Natural killer cell (primary cell): ENCODE data around the gene RILP. TPM values are rescaled to one million over a fixed set of nuclear protein-coding genes. Genes with fewer than 3 reads are reported as not detected.
"Not testable (repeated sequence)": the region's sequence is repeated elsewhere in the genome, so short reads cannot be mapped to it uniquely, and the experiment has no call there.

Experiments used
- ATAC-seq, 3 donors: fragments of 150-1000 bp in 2 of 3; fragments of 200-7000 bp in 1 of 3; cut with Tn5 transposase; 1 replicate in 1 of 3; 2 replicates in 2 of 3; pipeline ENCODE4 v1.10.0; 2021; ENCODE audit warnings: mild to moderate bottlenecking in 2 of 3, moderate library complexity in 2 of 3
- DNase-seq, 2 donors: peaks; one replicate each; pipeline versions ENCODE4 v3.0.0 to v3.0.0-alpha.2; 2013 to 2021; ENCODE audit warnings: mixed read lengths in 1 of 2
- H3K27ac ChIP-seq: one replicate; pipeline ENCODE4 v1.5.1; 2013; ENCODE audit warnings: mild to moderate bottlenecking, low read length
- H3K27me3 ChIP-seq: one replicate; pipeline ENCODE4 v1.6.1; 2013; ENCODE audit warnings: low read length; ENCODE audit not compliant: control insufficient read depth, insufficient read depth
- H3K36me3 ChIP-seq: one replicate; pipeline ENCODE4 v1.6.1; 2013; ENCODE audit warnings: low read length; ENCODE audit not compliant: control insufficient read depth, insufficient read depth
- H3K4me1 ChIP-seq: one replicate; pipeline ENCODE4 v1.6.1; 2013; ENCODE audit warnings: low read length; ENCODE audit not compliant: control insufficient read depth, insufficient read depth
- H3K4me3 ChIP-seq: one replicate; pipeline ENCODE4 v1.5.1; 2013; ENCODE audit warnings: low read length
- H3K9me3 ChIP-seq: one replicate; pipeline ENCODE4 v1.6.1; 2013; ENCODE audit warnings: low read length; ENCODE audit not compliant: control insufficient read depth, insufficient read depth
- H3K27ac Mint-ChIP-seq, 2 donors: one replicate each; pipeline ENCODE4 v1.8.0; 2022; ENCODE audit warnings: mild to moderate bottlenecking in 2 of 2, mixed read lengths in 2 of 2, moderate library complexity in 1 of 2
- H3K27me3 Mint-ChIP-seq, 2 donors: one replicate each; pipeline ENCODE4 v1.8.0; 2022; ENCODE audit warnings: low read depth in 2 of 2, mixed read lengths in 2 of 2
- H3K36me3 Mint-ChIP-seq: one replicate; pipeline ENCODE4 v1.8.0; 2022; ENCODE audit warnings: mixed read lengths
- H3K4me1 Mint-ChIP-seq, 2 donors: one replicate each; pipeline ENCODE4 v1.8.0; 2022; ENCODE audit warnings: mixed read lengths in 2 of 2
- H3K4me3 Mint-ChIP-seq: one replicate; pipeline ENCODE4 v1.8.0; 2022; ENCODE audit warnings: mild to moderate bottlenecking, moderate library complexity, mixed read lengths
- H3K9me3 Mint-ChIP-seq, 2 donors: one replicate each; pipeline ENCODE4 v1.8.0; 2022; ENCODE audit warnings: mixed read lengths in 2 of 2
- CTCF ChIP-seq: fragments of 200-600 bp; IDR thresholded peaks from one replicate; pipeline ENCODE4 v1.8.0; 2022; ENCODE audit warnings: antibody characterized with exemption
- WGBS: methylation state at CpG from one replicate; pipeline ENCODE4 v1.1.7; 2013; ENCODE audit warnings: missing lambda C conversion rate; ENCODE audit not compliant: insufficient coverage; 5-methylcytosine and 5-hydroxymethylcytosine counted together
- intact Hi-C: fragments of 100-400 bp; cut with micrococcal nuclease; formaldehyde crosslinking; loops from one replicate; pipeline ENCODE4 v1.14.2; 2022
- total RNA-seq, 4 donors: library from RNA; stranded (reverse); fragments of 120-200 nt in 1 of 4; gene quantifications; one replicate each; pipeline versions ENCODE4 v1.2.3 to v1.2.4, GENCODE V29; 2013 to 2022

The RILP gene
- total RNA-seq, 3 donors from 2014 or later (not counting 1 experiment from before 2014, with no cell fraction given): 2.3 to 5.1 (median 4.0) TPM

- no peak overlapping the region for H3K4me3 ChIP-seq
- intact Hi-C loops: no loop called here
- Mint-ChIP-seq H3K27me3 (no peaks in the 10 kb centered on the region), H3K36me3 (peaks cover 34% of the 10 kb centered on the region), H3K9me3 (no peaks in the 10 kb centered on the region), H3K4me1 (peaks cover 7 to 8% of the 10 kb centered on the region in 2 donors), H3K27ac (no peak overlapping the region), H3K4me3 (no peak overlapping the region)
- H3K4me1 ChIP-seq: peaks cover 8% of the 10 kb centered on the region
- DNase-seq: no peak
- no peak for ATAC-seq
- TF ChIP-seq CTCF: no peak
- H3K9me3 ChIP-seq: no peaks in the 10 kb centered on the region
- H3K36me3 ChIP-seq: peaks cover 76% of the 10 kb centered on the region
- no peaks in the 10 kb centered on the region for H3K27me3 ChIP-seq
- WGBS: 98% methylated on average over 13 of the region's 14 CpGs
- no peak overlapping the region for H3K27ac ChIP-seq
Measured at GRCh38 chr17:1653735-1654134, 4.1 kb upstream of the RILP start.

- Mint-ChIP-seq H3K36me3 (peaks cover 28% of the 10 kb centered on the region), H3K4me1 (peaks cover 7 to 14% of the 10 kb centered on the region in 2 donors), H3K4me3 (peak overlapping the region; percentile 17), H3K27ac (peak overlapping the region in 1 of 2 donors; percentile 8)
- intact Hi-C loops, H3K4me3 ChIP-seq, H3K27ac ChIP-seq, ATAC-seq, H3K27me3 ChIP-seq, H3K9me3 ChIP-seq, H3K9me3 Mint-ChIP-seq, H3K27me3 Mint-ChIP-seq, DNase-seq: not testable (repeated sequence)
- H3K4me1 ChIP-seq: peaks cover 17% of the 10 kb centered on the region
- WGBS: 98% methylated on average over 7 of the region's 7 CpGs
- H3K36me3 ChIP-seq: peaks cover 67% of the 10 kb centered on the region
Measured at GRCh38 chr17:1652794-1653193, 3.1 kb upstream of the RILP start.

- Mint-ChIP-seq H3K27me3 (no peaks in the 10 kb centered on the region), H3K4me1 (peaks cover 3 to 8% of the 10 kb centered on the region in 2 donors), H3K36me3 (peaks cover 20% of the 10 kb centered on the region), H3K9me3 (no peaks in the 10 kb centered on the region), H3K27ac (no peak overlapping the region), H3K4me3 (no peak overlapping the region)
- ATAC-seq (no peak), DNase-seq (no peak)
- H3K27ac ChIP-seq: no peak overlapping the region
- H3K9me3 ChIP-seq: no peaks in the 10 kb centered on the region
- H3K4me1 ChIP-seq: peaks cover 22% of the 10 kb centered on the region
- no peak overlapping the region for H3K4me3 ChIP-seq
- 99% methylated on average over 4 of the region's 4 CpGs for WGBS
- no peak for TF ChIP-seq CTCF
- peaks cover 59% of the 10 kb centered on the region for H3K36me3 ChIP-seq
- intact Hi-C loops: no loop called here
- H3K27me3 ChIP-seq: no peaks in the 10 kb centered on the region
Measured at GRCh38 chr17:1651559-1651844, 1.8 kb upstream of the RILP start.

GRCh38 chr17:1650731-1651558 is 1.3 kb upstream of the RILP start:
- H3K36me3 Mint-ChIP-seq: peaks cover 15% of the 10 kb centered on the region
- Histone ChIP-seq H3K36me3 (peaks cover 54% of the 10 kb centered on the region), H3K27ac (no peak overlapping the region), H3K27me3 (no peaks in the 10 kb centered on the region), H3K4me3 (no peak overlapping the region), H3K9me3 (no peaks in the 10 kb centered on the region), H3K4me1 (peaks cover 26% of the 10 kb centered on the region)
- intact Hi-C loops: no loop called here
- no peaks in the 10 kb centered on the region for H3K9me3 Mint-ChIP-seq
- DNase-seq (no peak), ATAC-seq (no peak)
- TF ChIP-seq CTCF: no peak
- no peak overlapping the region for H3K4me3 Mint-ChIP-seq
- H3K27ac Mint-ChIP-seq: no peak overlapping the region
- 85% methylated on average over 22 of the region's 22 CpGs for WGBS
- H3K4me1 Mint-ChIP-seq: peaks cover 0 to 6% of the 10 kb centered on the region in 2 donors
- no peaks in the 10 kb centered on the region for H3K27me3 Mint-ChIP-seq
